OCI-M2 (cell line): ENCODE measurements around the gene PDE8A.
"Not testable (repeated sequence)": the region's sequence is repeated elsewhere in the genome, so short reads cannot be mapped to it uniquely, and the experiment has no call there.

Experiments used
- DNase-seq: peaks from one replicate; lab custom pipeline; 2025; ENCODE audit not compliant: unreplicated experiment; lab: John Stamatoyannopoulos, UW

The PDE8A gene

DNA sequence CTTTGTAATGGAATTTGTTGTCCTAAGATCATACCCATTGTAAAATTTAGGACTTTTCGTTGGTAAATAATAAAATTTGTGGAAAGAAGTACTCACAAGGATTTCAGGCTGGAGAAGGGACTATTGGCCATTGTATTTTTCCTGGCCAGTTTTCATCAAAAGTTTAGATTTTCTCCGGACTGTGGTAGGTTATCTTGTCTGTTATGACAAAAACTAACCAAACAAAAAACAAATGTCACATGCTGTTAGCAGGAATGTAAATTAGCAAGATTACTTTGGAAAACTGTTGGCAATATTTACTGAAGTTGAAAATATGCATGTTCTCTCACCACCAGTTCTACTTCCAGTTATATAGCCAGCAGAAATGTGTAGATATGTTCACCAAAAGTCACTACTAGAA is 27.8 kb downstream of the PDE8A start:
- no peak for DNase-seq

DNA sequence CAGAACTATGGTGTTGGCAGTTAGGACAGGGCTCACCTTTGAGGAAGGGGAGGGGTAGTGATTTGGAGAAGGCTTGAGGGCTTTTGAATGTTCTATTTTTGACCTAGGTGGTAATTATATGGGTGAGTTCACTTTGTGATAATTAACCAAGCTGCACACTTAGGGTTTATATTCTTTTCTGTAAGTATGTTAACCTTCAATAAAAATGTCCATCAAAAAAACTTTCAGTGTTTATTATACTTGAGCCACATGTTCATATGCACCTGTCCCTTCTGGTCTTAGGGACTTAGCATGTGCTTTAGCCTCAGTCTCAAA is 28.4 kb downstream of the PDE8A start:
- DNase-seq, result no peak

DNA sequence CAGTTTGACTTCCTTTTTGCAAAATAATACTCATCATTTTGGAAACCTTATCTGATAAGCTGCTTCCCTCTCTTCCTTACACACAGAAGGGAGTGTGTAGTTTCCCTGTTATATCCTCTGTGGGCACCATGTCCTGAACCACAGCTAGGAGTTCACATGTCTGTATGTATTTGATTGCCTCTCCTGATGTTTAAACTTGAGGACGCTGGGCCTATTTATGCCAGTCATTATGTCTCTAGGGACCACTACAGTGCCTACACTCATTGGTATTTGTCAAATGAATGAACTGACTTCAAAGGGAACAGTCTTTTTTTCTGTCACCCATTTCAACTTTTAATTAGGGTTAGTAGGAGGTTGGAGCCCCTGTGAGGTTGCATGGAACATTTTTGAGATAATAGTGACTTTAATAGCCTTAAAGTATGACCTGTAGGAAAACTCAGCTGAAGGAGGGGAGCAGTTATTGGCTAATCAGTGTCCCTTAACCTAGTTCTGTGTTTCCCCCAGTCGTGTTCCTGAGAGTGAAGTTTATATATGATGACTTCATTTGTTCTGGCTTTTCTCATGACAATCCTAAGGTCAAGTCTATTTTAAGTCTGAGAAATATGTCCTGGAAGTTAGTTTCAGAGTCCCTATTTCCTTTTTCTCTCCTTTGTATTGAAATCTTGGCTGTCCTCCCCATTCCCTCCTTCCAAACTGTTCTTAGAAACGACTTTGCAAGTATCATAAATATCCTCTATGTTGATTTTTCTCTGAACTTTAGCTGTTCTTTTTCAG is 28.9 kb downstream of the PDE8A start:
- DNase-seq, result no peak

DNA sequence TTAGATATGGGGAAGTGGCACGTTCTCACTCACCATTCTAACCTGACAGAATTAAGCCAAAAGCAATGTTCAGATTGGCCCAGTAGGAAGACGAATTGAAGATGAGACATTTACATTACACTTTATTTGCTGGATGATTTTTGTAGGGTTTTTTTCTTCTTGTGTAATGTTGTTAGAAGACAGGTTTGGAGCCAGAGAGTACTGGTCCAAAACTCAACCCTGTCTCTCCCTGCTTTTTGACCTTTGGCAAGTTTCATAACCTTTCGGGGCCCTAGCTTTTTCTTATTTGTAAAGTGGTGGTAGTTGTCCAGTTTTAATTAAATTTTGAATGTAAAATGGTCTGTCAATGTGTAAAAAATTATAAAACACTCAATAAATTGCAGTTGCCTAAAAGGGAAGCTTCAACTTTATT is 29.5 kb downstream of the PDE8A start:
- DNase-seq, result no peak

DNA sequence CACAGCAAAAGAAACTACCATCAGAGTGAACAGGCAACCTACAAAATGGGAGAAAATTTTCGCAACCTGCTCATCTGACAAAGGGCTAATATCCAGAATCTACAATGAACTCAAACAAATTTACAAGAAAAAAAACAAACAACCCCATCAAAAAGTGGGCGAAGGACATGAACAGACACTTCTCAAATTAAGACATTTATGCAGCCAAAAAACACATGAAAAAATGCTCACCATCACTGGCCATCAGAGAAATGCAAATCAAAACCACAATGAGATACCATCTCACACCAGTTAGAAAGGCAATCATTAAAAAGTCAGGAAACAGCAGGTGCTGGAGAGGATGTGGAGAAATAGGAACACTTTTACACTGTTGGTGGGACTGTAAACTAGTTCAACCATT is 30.1 kb downstream of the PDE8A start:
- not testable (repeated sequence) for DNase-seq

DNA sequence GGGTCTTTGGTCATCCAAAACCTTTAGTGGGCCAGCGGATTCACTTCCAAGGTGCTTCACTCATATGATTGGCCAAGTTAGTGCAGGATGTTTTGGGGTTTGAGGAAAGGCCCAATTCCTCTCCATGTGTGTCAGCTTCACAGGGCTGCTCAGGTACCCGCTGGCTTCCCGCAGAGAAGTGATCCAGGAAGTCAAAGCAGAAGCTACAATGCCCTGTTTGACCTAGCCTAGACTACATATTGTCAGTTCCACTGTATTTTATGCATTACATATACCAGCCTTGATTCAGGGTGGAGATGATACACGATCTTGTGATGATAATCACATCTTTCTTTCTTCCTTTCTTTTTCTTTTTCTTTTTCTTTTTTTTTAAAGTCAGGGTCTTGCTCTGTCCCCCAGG is 32.1 kb downstream of the PDE8A start:
- DNase-seq, result no peak

DNA sequence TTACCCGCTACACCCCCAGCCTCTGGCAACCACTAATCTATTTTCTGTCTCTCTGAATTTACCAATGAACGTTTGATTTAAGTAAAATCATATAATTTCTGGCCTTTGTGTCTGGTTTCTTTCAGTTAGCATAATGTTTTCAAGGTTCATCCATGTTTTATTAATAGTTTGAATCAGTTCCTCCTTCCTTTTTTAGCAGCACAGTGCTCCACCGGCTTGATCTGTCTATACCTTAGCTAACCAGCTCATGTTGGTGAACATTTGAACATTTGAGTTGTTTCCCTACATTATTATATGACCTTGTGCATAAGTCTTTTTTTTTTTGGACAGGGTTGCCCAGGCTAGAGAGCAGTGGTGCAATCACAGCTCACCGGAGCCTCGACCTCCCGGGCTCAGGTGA is 33.3 kb downstream of the PDE8A start:
- no peak for DNase-seq

DNA sequence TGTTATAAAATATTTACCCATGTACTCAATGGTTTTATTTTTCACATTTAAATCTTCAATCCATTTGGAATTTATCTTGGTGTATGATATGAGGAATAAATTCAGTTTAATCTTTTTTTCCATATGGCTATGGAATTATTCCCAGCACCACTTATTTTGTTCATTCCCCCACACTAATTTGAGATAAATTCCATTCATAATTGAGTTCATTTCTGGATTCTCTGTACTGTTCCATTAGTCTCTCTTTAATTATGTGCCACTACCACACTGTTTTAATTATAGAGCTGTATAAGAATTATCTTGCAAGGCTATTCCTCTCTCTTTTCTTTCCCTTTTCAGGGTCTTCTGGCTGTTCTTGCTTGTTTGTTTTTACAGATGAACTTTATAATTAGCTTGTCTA is 34.6 kb downstream of the PDE8A start:
- no peak for DNase-seq

DNA sequence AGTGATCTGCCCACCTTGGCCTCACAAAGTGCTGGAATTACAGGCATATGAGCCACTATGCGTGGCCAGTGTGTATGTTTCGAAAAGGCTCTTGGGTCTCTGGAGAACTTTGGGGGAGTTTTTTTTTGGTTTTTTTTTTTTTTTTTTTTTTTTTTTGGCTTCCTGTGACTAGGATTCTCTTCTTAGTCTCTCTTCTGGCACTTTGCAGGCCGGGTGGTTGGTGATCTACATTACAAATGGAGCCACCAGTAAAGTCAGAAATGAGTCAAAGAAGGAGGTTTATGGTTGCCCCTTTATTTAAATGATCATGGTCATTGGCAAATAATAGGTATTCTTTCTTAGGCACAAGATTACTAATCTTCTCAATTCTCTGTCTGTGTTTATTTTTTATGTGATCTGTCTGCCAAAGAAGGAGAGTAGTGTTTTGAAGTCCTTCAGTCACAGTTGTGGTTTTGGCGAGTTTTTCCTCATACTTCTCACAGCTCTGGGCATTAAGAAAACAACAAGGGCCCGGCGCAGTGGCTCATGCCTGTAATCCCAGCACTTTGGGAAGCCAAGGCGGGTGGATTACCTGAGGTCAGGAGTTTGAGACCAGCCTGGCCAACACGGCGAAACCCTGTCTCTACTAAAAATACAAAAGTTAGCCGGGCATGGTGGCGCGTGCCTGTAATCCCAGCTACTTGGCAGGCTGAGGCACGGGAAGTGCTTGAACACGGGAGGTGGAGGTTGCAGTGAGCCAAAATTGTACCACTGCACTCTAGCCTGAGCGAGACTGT is 38.3 kb downstream of the PDE8A start:
- no peak for DNase-seq

DNA sequence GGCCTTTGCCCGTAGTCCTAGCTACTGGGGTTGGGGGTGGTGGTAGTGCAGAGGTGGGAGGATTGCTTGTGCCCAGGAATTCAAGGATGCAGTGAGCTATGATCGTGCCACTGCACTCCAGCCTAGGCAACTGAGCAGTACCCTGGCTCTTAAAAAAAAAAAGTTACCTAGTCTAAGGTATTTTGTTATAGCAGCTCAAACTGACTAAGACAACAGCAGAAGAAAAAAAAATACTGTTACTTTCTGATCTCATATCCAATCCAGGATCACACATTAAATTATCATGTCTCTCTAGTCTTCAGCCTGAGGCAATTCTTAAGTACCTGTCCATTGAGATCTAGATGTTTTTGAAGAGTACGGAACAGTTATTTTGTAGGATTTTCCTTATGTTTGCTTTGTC is 39.8 kb downstream of the PDE8A start:
- no peak for DNase-seq

DNA sequence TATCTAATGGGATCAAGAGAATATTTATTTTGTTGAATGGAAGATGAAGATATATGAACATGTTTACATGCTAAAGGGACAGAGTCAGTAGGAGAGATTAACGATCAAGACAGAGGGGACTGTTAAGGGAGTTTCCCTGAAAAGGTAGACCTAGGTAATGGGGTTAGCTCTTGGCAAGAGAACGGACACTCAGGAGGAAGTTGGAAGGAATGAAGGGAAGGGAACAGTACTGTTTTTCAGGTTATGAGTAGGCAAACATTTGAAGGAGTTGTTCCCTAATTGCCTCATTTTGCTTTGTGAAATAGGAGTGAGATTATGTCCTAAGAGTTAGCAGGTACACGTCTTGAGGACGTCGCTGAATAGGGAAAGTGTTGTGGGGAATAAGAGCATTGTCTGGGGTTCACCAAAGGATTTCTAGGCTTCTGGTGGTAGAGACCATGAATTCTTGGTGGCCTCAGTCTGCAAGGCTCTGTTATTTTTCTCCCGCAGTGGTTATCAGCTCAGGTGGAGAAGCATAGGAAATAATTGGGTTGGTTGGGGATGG is 41.3 kb downstream of the PDE8A start:
- no peak for DNase-seq

DNA sequence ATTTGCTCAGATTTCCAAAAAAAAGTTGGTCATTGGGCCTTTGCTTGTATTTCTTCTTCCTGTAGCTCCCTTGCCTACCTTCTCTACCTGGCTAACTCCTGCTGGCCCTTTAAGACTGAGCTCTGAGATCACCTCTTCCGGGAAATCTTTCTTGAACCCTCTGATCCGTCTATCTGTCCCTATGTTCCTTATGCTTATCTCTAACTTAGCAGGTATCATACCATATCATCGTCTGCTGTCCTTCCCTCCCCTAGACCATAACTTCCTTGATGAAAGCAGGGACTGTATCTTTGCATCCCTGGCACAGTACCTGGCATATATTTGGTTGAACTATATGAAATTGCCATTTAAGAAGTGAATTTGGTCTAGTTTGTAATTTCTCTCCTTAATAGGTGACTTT is 42.3 kb downstream of the PDE8A start:
- DNase-seq, result no peak

DNA sequence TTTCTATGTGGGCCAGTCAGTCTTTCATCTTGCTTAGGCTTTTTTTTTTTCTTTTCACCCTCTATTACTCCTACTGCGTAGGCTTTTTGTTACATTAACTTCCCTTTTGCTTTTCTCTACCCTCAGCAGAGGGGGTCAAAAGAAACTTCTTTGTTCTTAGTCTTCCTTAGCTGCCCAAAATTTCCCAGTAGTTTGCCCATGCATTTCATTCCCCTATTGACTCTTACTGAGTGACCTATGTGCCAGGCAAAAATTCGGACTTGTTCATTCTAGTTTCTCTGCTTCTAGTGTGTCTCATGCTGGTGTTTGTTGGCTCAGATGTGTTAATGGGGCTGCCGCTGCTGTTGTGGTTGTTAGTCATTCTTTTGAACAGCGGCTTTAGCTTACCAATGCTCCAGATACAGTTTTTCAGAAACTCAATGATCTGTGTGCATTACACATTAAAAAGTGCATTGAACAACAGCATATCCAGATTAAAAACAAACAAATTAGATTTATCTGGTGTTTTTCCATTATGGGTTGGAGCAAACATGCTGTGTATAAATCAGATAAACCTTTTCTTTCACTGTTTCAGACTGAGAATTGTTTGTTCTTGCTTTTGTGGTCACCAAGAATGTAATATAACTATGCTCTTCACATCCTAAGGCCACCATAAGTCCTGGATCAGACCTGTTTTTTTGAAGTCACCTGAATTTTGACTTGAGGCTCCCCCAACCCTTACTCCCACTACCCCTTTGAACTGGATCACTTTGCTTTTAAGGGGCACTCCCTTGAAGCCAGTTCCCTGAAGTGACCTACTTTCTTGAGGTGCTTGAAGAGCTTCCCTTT is 43.1 kb downstream of the PDE8A start:
- DNase-seq, result no peak

DNA sequence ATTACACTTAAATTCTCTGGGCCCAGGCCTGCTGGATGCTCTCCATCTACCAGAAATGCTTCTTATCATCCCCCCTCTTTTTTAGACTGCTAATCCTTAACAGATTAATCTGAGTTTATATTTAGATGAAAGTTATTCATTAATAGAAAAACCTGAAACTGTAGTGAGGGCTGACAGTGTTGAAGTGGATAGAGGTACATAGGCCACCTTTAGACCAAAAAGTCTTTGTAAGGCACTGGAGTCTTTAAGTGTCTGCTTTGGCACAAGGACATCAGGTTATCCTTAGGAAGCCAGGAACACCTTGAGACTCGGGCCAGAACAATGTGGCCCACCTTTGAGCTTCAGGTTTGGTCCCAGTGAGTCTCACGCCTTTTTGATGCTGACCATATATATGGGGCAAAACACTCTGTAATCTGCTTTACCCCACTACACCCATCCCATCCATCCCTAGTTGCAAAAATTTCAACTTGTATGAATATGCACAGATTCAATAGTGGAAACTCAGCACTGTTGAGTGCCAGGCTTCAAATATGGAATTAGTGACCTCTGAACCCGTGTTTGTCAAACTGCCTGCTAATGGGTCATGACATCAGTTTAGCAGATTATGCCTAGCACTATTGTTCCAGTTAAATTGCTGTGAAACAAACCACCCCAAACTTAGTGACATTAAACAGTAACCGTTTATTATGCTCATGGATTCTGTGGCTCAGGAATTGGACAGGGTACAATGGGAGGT is 44.0 kb downstream of the PDE8A start:
- no peak for DNase-seq

DNA sequence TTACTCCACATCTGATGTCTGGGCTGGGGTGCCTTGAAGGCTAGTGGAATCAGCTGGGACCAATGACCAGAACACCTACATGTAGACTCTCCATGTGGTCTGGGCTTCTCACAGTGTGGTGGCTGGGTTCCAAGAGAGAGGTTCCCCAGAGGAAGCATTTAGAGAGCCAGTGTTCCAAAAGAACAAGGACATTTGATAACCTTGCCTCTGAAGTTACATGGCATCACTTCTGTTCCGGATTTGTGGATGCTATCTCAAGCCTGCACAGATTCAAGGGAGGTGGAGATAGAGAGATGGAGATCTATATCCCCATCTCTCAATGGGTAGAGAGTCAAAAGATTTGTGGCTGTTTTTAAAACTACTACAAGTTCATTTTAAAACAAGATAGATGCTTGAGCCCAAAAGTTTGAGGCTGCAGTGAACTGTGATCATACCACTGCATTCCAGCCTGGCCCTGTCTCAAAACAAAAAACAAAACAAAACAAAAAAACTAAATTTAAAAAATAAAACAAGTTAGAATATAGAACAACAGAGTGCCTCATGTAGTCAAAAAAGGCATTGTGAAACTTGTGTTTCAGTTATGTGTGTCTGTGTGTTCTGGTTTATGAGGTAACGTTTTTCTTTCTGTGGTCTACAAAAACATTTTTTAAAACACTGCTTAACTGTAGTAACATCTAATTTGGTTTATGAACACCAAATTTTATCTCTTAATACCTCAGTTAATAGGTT is 44.8 kb downstream of the PDE8A start:
- no peak for DNase-seq

DNA sequence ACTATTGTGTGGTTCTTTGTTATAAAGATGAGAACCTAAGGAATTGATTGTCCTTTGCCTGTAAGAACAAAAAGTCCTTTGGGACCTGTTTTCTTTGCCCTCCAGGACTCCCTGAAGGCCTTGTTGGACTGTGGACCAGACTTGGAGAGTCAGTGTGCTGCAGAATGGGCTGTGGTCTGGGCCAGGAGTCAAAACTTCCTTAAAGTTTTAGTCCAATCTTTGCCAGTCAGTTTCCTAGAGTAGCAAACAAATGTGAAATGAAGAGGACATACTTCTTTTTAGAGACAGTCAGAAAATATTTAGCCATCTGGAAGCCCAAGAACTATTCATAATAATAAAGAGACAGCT is 45.4 kb downstream of the PDE8A start:
- no peak for DNase-seq

DNA sequence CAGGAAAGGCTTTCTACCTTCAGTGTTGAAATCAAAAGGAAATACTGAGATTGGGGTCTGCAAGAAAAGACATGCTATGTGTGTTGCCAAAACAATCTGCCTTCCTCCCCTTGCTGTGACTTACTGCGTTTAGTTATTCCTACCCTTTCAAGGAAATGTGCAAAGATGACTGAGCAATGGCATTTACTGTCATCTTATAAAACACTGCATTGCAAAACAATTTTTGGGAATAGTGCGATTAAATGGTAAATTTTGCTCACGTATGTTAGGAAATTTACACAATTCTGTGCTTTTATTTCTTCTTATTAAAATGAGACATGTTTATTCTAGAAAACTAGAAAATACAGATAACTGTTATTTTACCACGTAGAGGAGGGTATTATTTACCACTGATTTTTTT is 45.8 kb downstream of the PDE8A start:
- no peak for DNase-seq

DNA sequence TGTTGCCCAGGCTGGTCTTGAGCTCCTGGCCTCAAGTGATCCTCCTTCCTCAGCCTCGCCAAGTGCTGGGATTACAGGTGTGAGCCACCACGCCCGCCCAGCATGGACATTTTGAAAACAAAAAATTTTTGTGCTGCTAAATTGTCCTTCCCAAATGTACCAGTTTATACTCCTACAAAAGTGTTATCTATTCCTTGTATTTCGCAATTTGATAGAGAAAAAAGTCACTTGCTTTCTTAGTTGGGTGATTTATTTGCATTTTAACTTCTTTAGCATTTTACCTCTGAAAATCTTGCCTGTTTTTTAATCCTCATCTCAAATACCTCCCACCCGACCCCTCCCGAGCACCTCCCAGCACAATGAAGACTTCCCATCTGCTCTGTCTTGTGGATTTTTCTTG is 46.8 kb downstream of the PDE8A start:
- no peak for DNase-seq

DNA sequence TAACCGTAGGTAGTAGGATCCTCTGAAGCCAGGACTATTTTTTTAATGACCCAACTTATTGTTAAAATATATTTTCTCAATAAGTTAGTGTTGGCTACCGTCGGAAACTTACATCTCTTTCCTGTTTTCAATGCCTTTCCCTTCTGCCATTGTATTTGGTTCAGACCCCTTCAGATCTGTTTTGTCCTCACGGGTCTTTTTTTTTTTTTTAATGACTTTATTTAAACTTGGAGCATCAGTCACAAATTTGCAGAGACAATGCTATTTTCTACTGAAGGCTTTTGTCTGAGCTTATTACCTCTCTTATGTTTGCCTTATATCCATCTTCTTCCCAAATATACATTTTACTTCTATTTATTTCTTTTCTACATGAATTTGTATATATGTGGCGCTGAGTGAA is 47.6 kb downstream of the PDE8A start:
- DNase-seq, result no peak

DNA sequence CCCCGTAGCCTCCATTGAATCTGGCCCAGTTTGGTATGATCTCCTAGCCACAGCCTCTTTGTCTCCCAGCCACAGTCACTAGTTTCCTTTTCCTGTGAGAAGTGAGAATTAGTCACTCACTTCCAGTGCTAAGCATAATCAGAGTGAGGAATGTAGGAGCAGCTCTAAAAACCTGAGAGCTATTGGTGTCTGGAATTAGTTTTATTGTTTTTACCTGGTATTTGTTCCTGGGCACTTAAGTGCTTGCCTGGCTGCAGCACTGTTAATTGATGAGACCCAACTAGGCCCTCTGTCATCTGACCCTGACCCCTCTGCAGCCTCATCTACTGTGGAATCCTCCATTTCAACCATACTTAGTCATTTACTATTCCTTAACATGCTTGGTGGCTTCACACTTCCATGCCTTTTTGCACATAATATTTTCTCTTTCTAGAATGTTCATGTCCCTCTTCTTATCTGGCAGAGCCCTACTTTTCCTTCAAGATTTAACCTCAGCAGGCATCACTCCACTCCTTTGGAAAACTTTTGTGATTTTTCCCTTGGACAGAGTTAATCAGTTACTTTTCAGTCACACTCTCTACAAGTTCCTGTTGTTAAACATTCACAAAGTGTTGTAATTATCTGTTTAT is 48.8 kb downstream of the PDE8A start:
- no peak for DNase-seq
